GM18870 (cell line): ENCODE measurements around the gene TPST2.

Source experiments
- ATAC-seq: cut with Tn5 transposase; IDR thresholded peaks from one replicate; pipeline ENCODE4 v1.9.1; 2021; ENCODE audit warnings: moderate library complexity; ENCODE audit not compliant: unreplicated experiment

Gene TPST2

GRCh38 chr22:26610996-26611395, 21.1 kb upstream of the TPST2 start:
- no peak for ATAC-seq

GRCh38 chr22:26610072-26610958, 20.4 kb upstream of the TPST2 start:
- ATAC-seq, result peak; percentile 86

GRCh38 chr22:26609287-26609686, 19.4 kb upstream of the TPST2 start:
- no peak for ATAC-seq

GRCh38 chr22:26608129-26608528, 18.2 kb upstream of the TPST2 start:
- ATAC-seq, result no peak

GRCh38 chr22:26606611-26607010, 16.7 kb upstream of the TPST2 start:
- no peak for ATAC-seq

GRCh38 chr22:26604368-26604767, 14.4 kb upstream of the TPST2 start:
- no peak for ATAC-seq

GRCh38 chr22:26602127-26602526, 12.2 kb upstream of the TPST2 start:
- no peak for ATAC-seq

- ATAC-seq, result no peak
Measured at GRCh38 chr22:26601726-26602125, 11.8 kb upstream of the TPST2 start.

GRCh38 chr22:26599505-26599904, 9.6 kb upstream of the TPST2 start:
- ATAC-seq, result no peak

GRCh38 chr22:26597480-26597879, 7.5 kb upstream of the TPST2 start:
- no peak for ATAC-seq

GRCh38 chr22:26597026-26597425, 7.1 kb upstream of the TPST2 start:
- no peak for ATAC-seq

- no peak for ATAC-seq
Measured at GRCh38 chr22:26593763-26594162, 3.8 kb upstream of the TPST2 start.

GRCh38 chr22:26592421-26592891, 2.5 kb upstream of the TPST2 start:
- ATAC-seq, result peak; percentile 49

GRCh38 chr22:26589367-26589844, 526 bp downstream of the TPST2 start:
- no peak for ATAC-seq

- ATAC-seq, result no peak
Measured at GRCh38 chr22:26588729-26589366, 1.1 kb downstream of the TPST2 start.

GRCh38 chr22:26587991-26588613, 1.8 kb downstream of the TPST2 start:
- ATAC-seq, result no peak

GRCh38 chr22:26586556-26587325, 3.2 kb downstream of the TPST2 start:
- ATAC-seq, result no peak

GRCh38 chr22:26585104-26585790, 4.7 kb downstream of the TPST2 start:
- no peak for ATAC-seq

- no peak for ATAC-seq
Measured at GRCh38 chr22:26584010-26584409, 5.9 kb downstream of the TPST2 start.

GRCh38 chr22:26581633-26582168, 8.2 kb downstream of the TPST2 start:
- ATAC-seq, result no peak
